SHP77 (cell line): ENCODE results near the gene IL17B.

Source experiments
- DNase-seq, 2 experiments: peaks; one replicate each; lab custom pipeline; 2025; lab: John Stamatoyannopoulos, UW

The IL17B gene

GRCh38 chr5:149357370-149358293, 21.5 kb downstream of the IL17B start, which contains the start of gene PCYOX1L:
Gene PCYOX1L (plus strand): TSS chr5:149358046. CDS start chr5:149358069, 23 bp downstream.
- peak; percentile 97 to 98 for DNase-seq

- DNase-seq = no peak
Measured at GRCh38 chr5:149356391-149356790, 22.7 kb downstream of the IL17B start.

GRCh38 chr5:149355688-149356087, 23.4 kb downstream of the IL17B start:
- DNase-seq = no peak

- no peak for DNase-seq
Measured at GRCh38 chr5:149353911-149354310, 25.2 kb downstream of the IL17B start.

GRCh38 chr5:149352169-149352568, 26.9 kb downstream of the IL17B start:
- DNase-seq = no peak

- DNase-seq = no peak
Measured at GRCh38 chr5:149349382-149349781, 29.7 kb downstream of the IL17B start.

GRCh38 chr5:149348518-149348917, 30.6 kb downstream of the IL17B start:
- no peak for DNase-seq

- DNase-seq = no peak
Measured at GRCh38 chr5:149345892-149346222, 33.2 kb downstream of the IL17B start.

GRCh38 chr5:149345147-149345891, 33.8 kb downstream of the IL17B start, which contains the start of gene GRPEL2:
Gene GRPEL2 (plus strand): TSS chr5:149345499. CDS start chr5:149345540, 41 bp downstream.
- DNase-seq = peak; percentile 96 to 98

- no peak for DNase-seq
Measured at GRCh38 chr5:149344151-149344550, 34.9 kb downstream of the IL17B start.

- DNase-seq = no peak
Measured at GRCh38 chr5:149341876-149342275, 37.2 kb downstream of the IL17B start.

GRCh38 chr5:149340920-149341319, 38.2 kb downstream of the IL17B start:
- DNase-seq = no peak

- peak; percentile 2 to 10 for DNase-seq
Measured at GRCh38 chr5:149338364-149338763, 40.7 kb downstream of the IL17B start.

- DNase-seq = peak; percentile 85
Measured at GRCh38 chr5:149337736-149338135, 41.4 kb downstream of the IL17B start.

- no peak for DNase-seq
Measured at GRCh38 chr5:149333711-149334443, 45.2 kb downstream of the IL17B start.

GRCh38 chr5:149328177-149328576, 50.9 kb downstream of the IL17B start:
- no peak for DNase-seq

- DNase-seq = no peak
Measured at GRCh38 chr5:149326611-149327010, 52.5 kb downstream of the IL17B start.

- no peak for DNase-seq
Measured at GRCh38 chr5:149325894-149326293, 53.2 kb downstream of the IL17B start.

- DNase-seq = no peak
Measured at GRCh38 chr5:149325166-149325735, 53.8 kb downstream of the IL17B start.

- no peak for DNase-seq
Measured at GRCh38 chr5:149324641-149325040, 54.5 kb downstream of the IL17B start.
